ENCODE measurements around the gene UVRAG.

The UVRAG gene

DNA sequence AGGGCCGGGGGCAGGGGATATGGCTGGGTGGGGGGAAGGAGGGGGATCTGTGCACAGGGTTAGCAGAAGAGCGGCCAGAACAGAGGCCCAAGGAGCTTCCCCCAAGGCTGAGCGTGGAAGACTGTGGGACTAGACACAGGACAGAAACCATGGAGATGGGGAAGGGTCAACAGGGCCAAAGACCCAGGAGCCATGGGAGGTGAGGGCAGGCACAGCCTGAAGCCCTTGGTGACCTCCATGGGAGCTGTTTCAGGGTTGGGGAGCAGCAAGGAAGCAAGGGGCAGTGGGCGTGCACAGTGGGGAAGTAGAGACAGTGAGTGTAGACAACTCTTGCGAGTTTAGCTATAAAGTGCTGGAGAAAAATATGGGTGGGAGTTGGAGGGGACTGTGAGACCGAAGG, 334.7 kb downstream of the UVRAG start:
- TF ChIP-seq EZH2 (IDR thresholded peaks at IDR 0.05; ENCODE audit: borderline replicate concordance, low read length) (no peak), CTCF (IDR thresholded peaks at IDR 0.05; ENCODE audit: low read length) (no peak)
- H2AFZ ChIP-seq (ENCODE audit: low read length), result no peak overlapping the region
- no peak overlapping the region for H3K4me2 ChIP-seq (ENCODE audit: low read length)
- H3K4me1 ChIP-seq (ENCODE audit: insufficient read depth, low read length, severe bottlenecking), result peaks cover 33% of the 10 kb centered on the region
- no peak overlapping the region for H3K27ac ChIP-seq (ENCODE audit: low read depth, low read length, poor library complexity, severe bottlenecking)
- H3K79me2 ChIP-seq (ENCODE audit: insufficient read depth, low read length), result no peaks in the 10 kb centered on the region
- H3K36me3 ChIP-seq (ENCODE audit: insufficient read depth, low read length), result no peaks in the 10 kb centered on the region
- H3F3A ChIP-seq (ENCODE audit: insufficient read depth, low read length), result no peaks in the 10 kb centered on the region
- no peaks in the 10 kb centered on the region for H4K20me1 ChIP-seq (ENCODE audit: insufficient read depth, low read length)
- H3K27me3 ChIP-seq (ENCODE audit: insufficient read depth, low read length), result peaks cover 5% of the 10 kb centered on the region; the same call in 1 of the 2 replicates
- no peaks in the 10 kb centered on the region for H3K9me2 ChIP-seq (ENCODE audit: low read depth, low read length)
- no peaks in the 10 kb centered on the region for H3K9me3 ChIP-seq (ENCODE audit: low read length)
- H3K4me3 ChIP-seq (ENCODE audit: low read depth, low read length, poor library complexity, severe bottlenecking), result no peak overlapping the region
- H3K9ac ChIP-seq (ENCODE audit: low read length), result no peak overlapping the region

GRCh38 chr11:76150141-76150540, 335.1 kb downstream of the UVRAG start:
- no peak overlapping the region for H3K9ac ChIP-seq (ENCODE audit: low read length)
- no peaks in the 10 kb centered on the region for H3K79me2 ChIP-seq (ENCODE audit: insufficient read depth, low read length)
- no peak overlapping the region for H3K4me2 ChIP-seq (ENCODE audit: low read length)
- peaks cover 33% of the 10 kb centered on the region for H3K4me1 ChIP-seq (ENCODE audit: insufficient read depth, low read length, severe bottlenecking)
- no peak overlapping the region for H2AFZ ChIP-seq (ENCODE audit: low read length)
- no peaks in the 10 kb centered on the region for H4K20me1 ChIP-seq (ENCODE audit: insufficient read depth, low read length)
- TF ChIP-seq EZH2 (IDR thresholded peaks at IDR 0.05; ENCODE audit: borderline replicate concordance, low read length) (no peak), CTCF (IDR thresholded peaks at IDR 0.05; ENCODE audit: low read length) (no peak)
- H3K36me3 ChIP-seq (ENCODE audit: insufficient read depth, low read length), result no peaks in the 10 kb centered on the region
- peaks cover 5% of the 10 kb centered on the region; the same call in 1 of the 2 replicates for H3K27me3 ChIP-seq (ENCODE audit: insufficient read depth, low read length)
- H3K4me3 ChIP-seq (ENCODE audit: low read depth, low read length, poor library complexity, severe bottlenecking), result no peak overlapping the region
- H3K9me2 ChIP-seq (ENCODE audit: low read depth, low read length), result no peaks in the 10 kb centered on the region
- no peaks in the 10 kb centered on the region for H3K9me3 ChIP-seq (ENCODE audit: low read length)
- no peaks in the 10 kb centered on the region for H3F3A ChIP-seq (ENCODE audit: insufficient read depth, low read length)
- no peak overlapping the region for H3K27ac ChIP-seq (ENCODE audit: low read depth, low read length, poor library complexity, severe bottlenecking)

GRCh38 chr11:76151556-76152085, 336.6 kb downstream of the UVRAG start:
- peak overlapping the region; percentile 67 for H3K4me2 ChIP-seq (ENCODE audit: low read length)
- H2AFZ ChIP-seq (ENCODE audit: low read length), result peak overlapping the region; percentile 98
- H3K4me3 ChIP-seq (ENCODE audit: low read depth, low read length, poor library complexity, severe bottlenecking), result peak overlapping the region; percentile 31
- no peaks in the 10 kb centered on the region for H3K79me2 ChIP-seq (ENCODE audit: insufficient read depth, low read length)
- no peak overlapping the region for H3K27ac ChIP-seq (ENCODE audit: low read depth, low read length, poor library complexity, severe bottlenecking)
- H3K9ac ChIP-seq (ENCODE audit: low read length), result peak overlapping the region; percentile 49; the same call in 1 of the 2 replicates
- no peaks in the 10 kb centered on the region for H3F3A ChIP-seq (ENCODE audit: insufficient read depth, low read length)
- no peaks in the 10 kb centered on the region for H3K9me2 ChIP-seq (ENCODE audit: low read depth, low read length)
- H3K9me3 ChIP-seq (ENCODE audit: low read length), result no peaks in the 10 kb centered on the region
- no peaks in the 10 kb centered on the region for H4K20me1 ChIP-seq (ENCODE audit: insufficient read depth, low read length)
- TF ChIP-seq EZH2 (IDR thresholded peaks at IDR 0.05; ENCODE audit: borderline replicate concordance, low read length) (no peak), CTCF (IDR thresholded peaks at IDR 0.05; ENCODE audit: low read length) (no peak)
- H3K4me1 ChIP-seq (ENCODE audit: insufficient read depth, low read length, severe bottlenecking), result peaks cover 33% of the 10 kb centered on the region
- peaks cover 5% of the 10 kb centered on the region; the same call in 1 of the 2 replicates for H3K27me3 ChIP-seq (ENCODE audit: insufficient read depth, low read length)
- no peaks in the 10 kb centered on the region for H3K36me3 ChIP-seq (ENCODE audit: insufficient read depth, low read length)

Measured in OCI-LY1 (cell line).